H9 (cell line): ENCODE measurements around the gene RALY. TPM values are rescaled to one million over a fixed set of nuclear protein-coding genes. Genes with fewer than 3 reads are reported as not detected.

Experiments
- DNase-seq: peaks from one replicate; pipeline ENCODE4 v3.0.0-alpha.2; 2017
- H2AFZ ChIP-seq: one replicate; pipeline ENCODE4 v1.6.1; 2013; ENCODE audit warnings: mild to moderate bottlenecking, low read length, control low read depth, moderate library complexity
- H2AK5ac ChIP-seq: 2 replicates; pipeline ENCODE4 v1.6.1; 2013; ENCODE audit warnings: low read length, control low read depth, mixed read lengths; ENCODE audit not compliant: insufficient read length
- H2BK120ac ChIP-seq: one replicate; pipeline ENCODE4 v1.6.1; 2013; ENCODE audit warnings: low read depth, mild to moderate bottlenecking, low read length, control low read depth, inconsistent platforms; ENCODE audit not compliant: poor library complexity, severe bottlenecking
- H2BK12ac ChIP-seq: 2 replicates; pipeline ENCODE4 v1.6.1; 2013; ENCODE audit warnings: low read length, control low read depth, mixed read lengths, low read depth; ENCODE audit not compliant: insufficient read length
- H2BK15ac ChIP-seq: 2 replicates; pipeline ENCODE4 v1.6.1; 2013; ENCODE audit warnings: low read depth, low read length, control low read depth
- H2BK20ac ChIP-seq: one replicate; pipeline ENCODE4 v1.6.1; 2013; ENCODE audit warnings: low read depth, mild to moderate bottlenecking, low read length, control low read depth, inconsistent platforms; ENCODE audit not compliant: poor library complexity, severe bottlenecking
- H2BK5ac ChIP-seq: 2 replicates; pipeline ENCODE4 v1.6.1; 2013; ENCODE audit warnings: low read length, control low read depth, mixed read lengths; ENCODE audit not compliant: insufficient read length
- H3K14ac ChIP-seq: 2 replicates; pipeline ENCODE4 v1.6.1; 2013; ENCODE audit warnings: low read length, control low read depth; ENCODE audit not compliant: insufficient read depth
- H3K18ac ChIP-seq: 2 replicates; pipeline ENCODE4 v1.6.1; 2013; ENCODE audit warnings: low read depth, mild to moderate bottlenecking, mixed read lengths, low read length, control low read depth; ENCODE audit not compliant: insufficient read length
- H3K23ac ChIP-seq: 2 replicates; pipeline ENCODE4 v1.6.1; 2013; ENCODE audit warnings: low read length, control low read depth, mixed read lengths, low read depth; ENCODE audit not compliant: insufficient read length
- H3K23me2 ChIP-seq: 2 replicates; pipeline ENCODE4 v1.6.1; 2013; ENCODE audit warnings: low read depth, mild to moderate bottlenecking, mixed read lengths, low read length, control low read depth; ENCODE audit not compliant: insufficient read length, poor library complexity, severe bottlenecking
- H3K27ac ChIP-seq: 2 replicates; pipeline ENCODE4 v1.5.1; 2013; ENCODE audit warnings: low read length, control low read depth, mixed read lengths, low read depth; ENCODE audit not compliant: insufficient read length
- H3K27me3 ChIP-seq: 2 replicates; pipeline ENCODE4 v1.6.1; 2013; ENCODE audit warnings: low read length, control low read depth, inconsistent platforms; ENCODE audit not compliant: insufficient read depth
- H3K4ac ChIP-seq: 2 replicates; pipeline ENCODE4 v1.6.1; 2013; ENCODE audit warnings: low read depth, mild to moderate bottlenecking, control low read depth, inconsistent platforms, low read length, moderate library complexity
- H3K4me1 ChIP-seq: 2 replicates; pipeline ENCODE4 v1.6.1; 2013; ENCODE audit warnings: low read length, control low read depth, inconsistent platforms; ENCODE audit not compliant: insufficient read depth
- H3K4me2 ChIP-seq: 2 replicates; pipeline ENCODE4 v1.6.1; 2013; ENCODE audit warnings: low read length, control low read depth, mixed read lengths; ENCODE audit not compliant: insufficient read length, insufficient read depth
- H3K56ac ChIP-seq: 2 replicates; pipeline ENCODE4 v1.6.1; 2013; ENCODE audit warnings: low read depth, mild to moderate bottlenecking, mixed read lengths, low read length, control low read depth; ENCODE audit not compliant: insufficient read length
- H3K79me1 ChIP-seq: 2 replicates; pipeline ENCODE4 v1.6.1; 2013; ENCODE audit warnings: low read depth, mild to moderate bottlenecking, moderate library complexity, low read length, control low read depth, inconsistent platforms; ENCODE audit not compliant: insufficient read depth, poor library complexity, severe bottlenecking
- H3K79me2 ChIP-seq: 2 replicates; pipeline ENCODE4 v1.6.1; 2013; ENCODE audit warnings: low read length, control low read depth, inconsistent platforms; ENCODE audit not compliant: insufficient read depth
- H3K9ac ChIP-seq: 2 replicates; pipeline ENCODE4 v1.6.1; 2013; ENCODE audit warnings: low read length, control low read depth, mixed read lengths; ENCODE audit not compliant: insufficient read length; ENCODE audit errors: extremely low read depth
- H3K9me3 ChIP-seq: one replicate; pipeline ENCODE4 v1.6.1; 2013; ENCODE audit warnings: low read depth, low read length, inconsistent platforms; ENCODE audit not compliant: control insufficient read depth
- H3T11ph ChIP-seq: one replicate; pipeline ENCODE4 v1.6.1; 2013; ENCODE audit warnings: mild to moderate bottlenecking, low read length, control low read depth, inconsistent platforms
- H4K20me1 ChIP-seq: one replicate; pipeline ENCODE4 v1.6.1; 2013; ENCODE audit not compliant: control insufficient read depth, insufficient read length, insufficient read depth
- H4K5ac ChIP-seq: 2 replicates; pipeline ENCODE4 v1.6.1; 2013; ENCODE audit warnings: low read depth, mild to moderate bottlenecking, mixed read lengths, low read length, control low read depth; ENCODE audit not compliant: insufficient read length
- H4K8ac ChIP-seq: replicated peaks from 2 replicates; pipeline ENCODE4 v1.6.1; 2013; ENCODE audit warnings: low read length, control low read depth, mixed read lengths, low read depth; ENCODE audit not compliant: insufficient read length
- H4K91ac ChIP-seq: 2 replicates; pipeline ENCODE4 v1.6.1; 2013; ENCODE audit warnings: low read depth, mild to moderate bottlenecking, moderate library complexity, mixed read lengths, low read length, control low read depth; ENCODE audit not compliant: insufficient read length
- H3K27ac Mint-ChIP-seq, 3 experiments: 2 replicates in 2 of 3; 3 replicates in 1 of 3; pipeline ENCODE4 v1.8.0; 2020 to 2021; ENCODE audit warnings: mixed read lengths in 3 of 3, mild to moderate bottlenecking in 1 of 3, moderate library complexity in 1 of 3
- H3K27me3 Mint-ChIP-seq: 2 replicates; pipeline ENCODE4 v1.8.0; 2021; ENCODE audit warnings: low read depth, mild to moderate bottlenecking, moderate library complexity, mixed read lengths
- H3K36me3 Mint-ChIP-seq, 3 experiments: 2 replicates in 2 of 3; 3 replicates in 1 of 3; pipeline ENCODE4 v1.8.0; 2020 to 2021; ENCODE audit warnings: low read depth in 3 of 3, mixed read lengths in 3 of 3; ENCODE audit not compliant: insufficient read depth in 1 of 3
- H3K4me1 Mint-ChIP-seq, 2 experiments: 2 replicates each; pipeline ENCODE4 v1.8.0; 2020; ENCODE audit warnings: mixed read lengths in 2 of 2
- H3K4me3 Mint-ChIP-seq, 2 experiments: 2 replicates in 1 of 2; 3 replicates in 1 of 2; pipeline ENCODE4 v1.8.0; 2020 to 2021; ENCODE audit warnings: mild to moderate bottlenecking in 2 of 2, mixed read lengths in 2 of 2, moderate library complexity in 1 of 2
- H3K9me3 Mint-ChIP-seq, 2 experiments: 2 replicates in 1 of 2; 3 replicates in 1 of 2; pipeline ENCODE4 v1.8.0; 2020; ENCODE audit warnings: mild to moderate bottlenecking in 2 of 2, mixed read lengths in 2 of 2, moderate library complexity in 1 of 2
- CTCF ChIP-seq: fragments of 200-600 bp; sonication (generic); conservative IDR thresholded peaks from 3 replicates; pipeline ENCODE4 v1.8.0; 2021; ENCODE audit warnings: antibody characterized with exemption, mild to moderate bottlenecking
- WGBS: extraction: QIAGEN DNeasy Blood & Tissue Kit; methylation state at CpG from one replicate; pipeline ENCODE4 v1.1.7; 2013; ENCODE audit warnings: missing lambda C conversion rate, low lambda C conversion rate, mixed read lengths; ENCODE audit not compliant: insufficient read length; ENCODE audit errors: extremely low coverage; 5-methylcytosine and 5-hydroxymethylcytosine counted together
- total RNA-seq: library from RNA; stranded (reverse); gene quantifications from 2 replicates; pipeline ENCODE4 v1.2.1, GENCODE V29; 2021

RALY gene
- total RNA-seq, 1 experiment from 2014 or later: 199 TPM

- H3K14ac ChIP-seq: peak overlapping the region; percentile 44; the same call in 1 of the 2 replicates
- H4K20me1 ChIP-seq: no peaks in the 10 kb centered on the region
- H3K27ac ChIP-seq: no peak overlapping the region
- no peak overlapping the region for H2AFZ ChIP-seq
- H3K79me1 ChIP-seq: no peaks in the 10 kb centered on the region
- no peak overlapping the region for H2BK120ac ChIP-seq
- peaks cover 26% of the 10 kb centered on the region; the same call in 1 of the 2 replicates for H3K79me2 ChIP-seq
- H4K5ac ChIP-seq: no peak overlapping the region
- no peak overlapping the region for H2AK5ac ChIP-seq
- H3K9me3 ChIP-seq: no peaks in the 10 kb centered on the region
- no peak overlapping the region for H3K9ac ChIP-seq
- H3K23ac ChIP-seq: no peak overlapping the region
- no peaks in the 10 kb centered on the region for H3K9me3 Mint-ChIP-seq
- no peak overlapping the region for H2BK5ac ChIP-seq
- peak overlapping the region; percentile 33 to 92 (median 63); a peak in 6 of 7 replicates for H3K27ac Mint-ChIP-seq
- no peak overlapping the region for H2BK12ac ChIP-seq
- no peak overlapping the region for H3T11ph ChIP-seq
- H3K4me3 Mint-ChIP-seq: peak overlapping the region; percentile 26 to 51; a peak in 4 of 5 replicates
- H4K91ac ChIP-seq: no peak overlapping the region
- WGBS: no CpG with 5 or more reads among the region's 3 CpGs
- H2BK15ac ChIP-seq: no peak overlapping the region
- DNase-seq: no peak
- H3K36me3 Mint-ChIP-seq: peaks cover under 1 to 6% (median 3%) of the 10 kb centered on the region in 3 experiments; a peak in 3 of 7 replicates
- no peaks in the 10 kb centered on the region for H3K27me3 ChIP-seq
- peak overlapping the region; percentile 12 for H3K4me2 ChIP-seq
- no peak overlapping the region for H3K56ac ChIP-seq
- H3K23me2 ChIP-seq: no peaks in the 10 kb centered on the region
- peaks cover 12% of the 10 kb centered on the region; the same call in 1 of the 2 replicates for H3K4me1 ChIP-seq
- peaks cover 90 to 91% of the 10 kb centered on the region in 2 experiments for H3K4me1 Mint-ChIP-seq
- no peak overlapping the region for H4K8ac ChIP-seq
- TF ChIP-seq CTCF: no peak
- H2BK20ac ChIP-seq: no peak overlapping the region
- no peaks in the 10 kb centered on the region for H3K27me3 Mint-ChIP-seq
- no peak overlapping the region for H3K4ac ChIP-seq
- peak overlapping the region; percentile 43 for H3K18ac ChIP-seq
Observed at GRCh38 chr20:34012735-34013134, 19.0 kb downstream of the RALY start.
